HG03354 (cell line): Measurements from ENCODE around the gene PHF21B.
"Not testable (repeated sequence)": the region's sequence is repeated elsewhere in the genome, so short reads cannot be mapped to it uniquely, and the experiment has no call there.

Experiments used
- ATAC-seq: cut with Tn5 transposase; IDR thresholded peaks from one replicate; pipeline ENCODE4 v1.9.1; 2021; ENCODE audit warnings: mild to moderate bottlenecking; ENCODE audit not compliant: unreplicated experiment, poor library complexity, severe bottlenecking

The PHF21B gene

DNA sequence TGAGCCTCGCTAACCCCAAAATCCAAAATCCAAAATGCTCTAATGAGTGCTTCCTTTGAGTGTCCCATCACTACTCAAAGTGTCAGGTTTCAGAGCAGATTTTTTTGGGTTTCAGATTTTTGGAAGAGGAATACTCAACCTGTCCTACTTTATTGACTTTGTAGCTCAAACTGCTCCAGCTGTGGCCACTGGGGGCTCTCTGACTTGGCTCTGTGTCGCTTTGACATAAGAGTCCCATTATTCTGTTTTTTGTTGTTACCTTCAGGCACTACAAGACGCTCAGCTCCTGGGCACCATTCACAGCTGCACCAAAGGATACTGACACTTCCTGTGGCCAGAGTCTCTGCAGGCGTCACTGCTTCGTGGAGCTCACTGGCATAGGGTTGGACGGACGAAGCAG is 41.1 kb downstream of the PHF21B start:
- ATAC-seq, result no peak

DNA sequence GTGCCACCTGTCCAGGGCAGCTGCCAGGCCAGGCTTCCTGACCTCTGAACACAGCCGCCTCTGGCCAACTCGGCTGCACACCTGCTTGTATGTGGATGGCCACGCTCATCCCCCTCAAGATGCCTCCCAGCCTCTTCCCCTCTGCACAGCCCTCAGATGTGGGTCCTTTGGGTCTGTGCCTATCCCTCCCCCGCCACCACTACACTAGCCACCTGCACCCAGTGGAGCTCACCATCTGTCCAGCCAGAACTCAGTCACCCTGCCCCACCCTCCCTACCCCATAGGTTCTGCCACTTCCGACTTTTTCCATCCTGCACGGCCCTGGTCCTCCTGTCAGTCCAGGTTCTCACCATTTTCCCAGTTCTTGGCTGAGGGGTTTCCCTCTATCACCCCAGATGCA is 44.6 kb downstream of the PHF21B start:
- no peak for ATAC-seq

DNA sequence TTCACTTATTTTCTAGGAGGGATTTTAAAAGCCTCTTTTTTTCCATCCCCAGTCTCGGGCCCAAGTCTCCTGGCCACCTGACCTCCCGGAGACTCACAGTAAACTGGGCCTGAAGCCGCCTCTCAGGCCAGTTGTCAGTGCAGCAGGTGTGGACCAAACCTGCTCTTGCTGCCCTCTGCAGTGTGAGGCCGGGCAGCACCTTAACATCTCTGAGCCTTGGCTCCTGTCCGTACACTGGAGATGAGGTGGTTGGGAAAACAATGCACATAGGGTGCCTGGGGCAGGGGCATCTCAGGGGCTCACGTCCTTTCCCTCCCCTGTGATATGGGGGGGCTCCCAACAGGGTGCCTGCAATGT is 45.1 kb downstream of the PHF21B start:
- no peak for ATAC-seq

DNA sequence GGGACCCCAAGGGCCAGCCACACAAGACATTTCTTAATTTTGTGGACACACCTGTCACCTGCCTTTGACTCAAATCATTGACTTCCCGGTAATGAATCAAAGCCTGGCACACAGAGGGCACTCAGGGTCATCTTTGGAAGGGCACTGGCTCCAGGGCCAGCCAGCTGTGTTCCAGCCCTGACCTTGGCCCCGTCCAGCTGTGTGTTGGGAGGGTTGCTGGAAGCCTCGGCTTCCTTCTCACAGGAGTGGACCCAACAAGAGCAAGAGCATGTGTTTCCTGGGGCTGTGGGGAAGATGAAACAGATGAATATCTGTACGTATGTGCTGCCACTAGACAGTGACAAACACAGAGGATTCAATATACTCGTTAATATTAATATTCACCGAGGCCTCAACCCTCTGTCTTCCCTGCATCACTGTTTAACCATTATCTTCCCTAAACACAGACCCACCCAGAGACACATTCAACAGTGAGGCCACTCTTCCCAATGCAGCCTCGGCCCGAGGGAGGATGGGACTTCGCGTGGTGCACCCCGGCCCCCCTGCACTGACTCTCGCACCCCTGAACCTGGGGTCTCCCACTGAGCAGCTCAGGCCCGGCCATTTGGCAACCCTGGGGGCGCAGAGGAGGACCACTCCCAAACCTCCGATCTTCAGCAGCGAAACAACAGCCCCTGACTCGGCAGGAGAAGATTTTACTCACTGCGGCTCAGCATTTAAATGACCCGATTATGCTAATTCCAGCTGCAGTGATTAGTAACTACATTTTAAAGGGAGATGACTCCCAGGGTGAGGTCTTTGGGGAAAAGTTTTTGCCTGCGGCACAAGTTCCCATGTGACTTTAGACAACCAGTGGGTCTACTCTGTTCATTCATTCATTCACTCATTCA is 45.7 kb downstream of the PHF21B start:
- ATAC-seq, result no peak

DNA sequence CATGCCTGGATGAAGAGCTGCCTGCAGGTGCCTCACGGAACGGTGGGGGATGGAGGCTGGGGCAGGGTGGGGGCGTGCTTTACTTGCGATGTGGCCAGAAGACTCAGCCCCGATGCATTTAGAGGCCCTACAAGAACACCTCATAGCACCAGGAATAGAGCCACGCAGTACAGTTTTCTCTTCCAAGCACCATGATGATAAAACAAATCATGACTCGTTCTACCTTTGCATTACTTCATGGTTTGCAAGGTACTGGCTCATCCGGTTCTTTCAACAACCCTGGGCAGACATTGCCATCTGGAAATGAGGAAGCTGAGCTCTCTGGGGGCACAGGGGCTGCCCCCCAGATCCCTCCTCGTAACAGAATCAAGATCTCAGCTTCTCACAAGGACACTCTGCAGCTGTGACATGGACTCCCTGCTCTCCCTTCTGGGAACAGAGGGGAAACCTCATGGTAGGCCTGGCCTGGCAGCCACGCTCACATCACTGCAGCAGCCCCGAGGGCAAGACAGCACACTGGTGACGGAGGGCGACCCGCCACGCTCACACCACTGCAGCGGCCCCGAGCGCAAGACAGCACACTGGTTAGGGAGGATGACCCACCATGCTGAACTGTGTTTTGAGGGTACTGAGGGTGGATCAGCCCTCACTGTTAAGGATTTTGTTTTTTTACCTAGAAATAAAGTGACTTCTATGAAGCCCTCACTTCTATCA is 46.9 kb downstream of the PHF21B start:
- no peak for ATAC-seq

DNA sequence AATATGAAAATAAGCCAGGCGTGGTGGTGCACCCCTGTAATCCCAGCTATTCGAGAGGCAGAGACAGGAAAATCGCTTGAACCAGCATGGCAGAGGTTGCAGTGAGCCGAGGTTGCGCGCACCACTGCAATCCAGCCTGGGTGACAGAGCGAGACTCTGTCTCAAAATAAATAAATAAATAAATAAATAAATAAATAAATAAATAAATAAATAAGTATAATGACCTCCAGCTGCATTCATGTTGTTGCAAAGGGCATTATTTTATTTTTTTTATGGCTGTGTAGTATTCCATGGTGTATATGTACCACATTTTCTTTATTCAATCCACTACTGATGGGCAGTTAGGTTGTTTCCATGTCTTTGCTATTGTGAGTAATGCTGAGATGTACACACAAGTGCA is 48.1 kb downstream of the PHF21B start:
- not testable (repeated sequence) for ATAC-seq

DNA sequence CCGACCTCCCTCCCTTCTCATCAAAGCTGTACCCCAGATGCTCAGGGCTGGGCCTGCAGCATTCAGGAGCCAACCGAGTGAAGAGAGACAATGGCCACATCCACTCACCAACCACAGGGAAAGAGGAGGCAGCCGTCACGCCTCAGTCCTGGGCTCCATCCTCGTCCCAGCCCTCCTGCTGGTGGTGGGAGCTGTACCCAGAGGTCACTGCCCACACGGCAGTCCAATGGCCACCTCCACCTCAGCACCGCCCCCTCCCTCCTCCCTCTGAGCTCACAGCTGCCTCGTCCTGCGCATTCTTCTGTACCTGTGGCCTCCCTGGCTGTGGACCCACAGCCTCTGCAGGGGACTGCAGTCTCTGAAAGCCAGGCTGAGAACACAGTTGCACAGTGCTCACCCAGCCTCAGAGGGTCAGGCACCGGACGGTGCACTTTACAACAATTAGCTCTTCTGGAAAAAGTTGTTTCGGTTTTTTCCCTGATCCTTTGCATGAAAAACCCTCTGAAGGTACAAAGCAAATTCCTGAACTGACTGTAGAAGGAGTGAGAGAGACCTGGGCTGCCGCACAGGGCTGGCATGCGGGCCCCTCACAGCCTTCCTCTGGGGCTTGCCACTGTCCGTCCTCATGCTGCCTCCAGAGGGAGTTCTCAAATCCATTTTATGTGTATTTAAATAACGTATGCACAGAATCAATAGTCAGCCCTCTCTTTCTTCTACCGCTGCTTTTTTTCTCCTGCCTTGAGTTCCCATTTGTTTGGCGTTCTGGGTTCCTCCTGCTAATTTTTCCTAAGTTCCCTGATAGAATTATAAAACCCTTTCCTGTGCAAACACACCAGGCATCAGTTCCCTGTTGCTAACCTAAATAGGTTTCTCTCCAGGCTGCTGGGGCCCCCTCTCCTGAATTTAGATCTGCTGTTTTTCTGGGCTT is 52.7 kb downstream of the PHF21B start:
- ATAC-seq, result no peak

DNA sequence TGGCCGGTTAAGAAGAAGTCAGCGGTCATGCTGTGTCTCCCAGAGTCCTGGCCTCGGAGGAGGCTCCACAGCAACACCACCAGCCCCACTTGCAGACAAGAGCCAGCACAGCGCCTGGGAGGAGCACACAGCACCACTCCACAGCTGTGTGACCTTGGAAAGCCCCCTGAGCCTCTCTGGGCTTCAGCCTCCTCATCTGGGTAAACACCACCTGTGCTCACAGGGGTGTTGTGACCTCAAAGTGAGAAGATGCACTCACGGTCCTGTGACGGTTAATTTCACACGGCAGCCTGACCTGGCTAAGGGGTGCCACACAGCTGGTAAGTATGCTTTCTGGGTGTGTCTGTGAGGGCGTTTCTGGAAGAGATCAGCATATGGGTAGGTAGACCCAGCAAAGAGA is 54.7 kb downstream of the PHF21B start:
- ATAC-seq, result no peak

DNA sequence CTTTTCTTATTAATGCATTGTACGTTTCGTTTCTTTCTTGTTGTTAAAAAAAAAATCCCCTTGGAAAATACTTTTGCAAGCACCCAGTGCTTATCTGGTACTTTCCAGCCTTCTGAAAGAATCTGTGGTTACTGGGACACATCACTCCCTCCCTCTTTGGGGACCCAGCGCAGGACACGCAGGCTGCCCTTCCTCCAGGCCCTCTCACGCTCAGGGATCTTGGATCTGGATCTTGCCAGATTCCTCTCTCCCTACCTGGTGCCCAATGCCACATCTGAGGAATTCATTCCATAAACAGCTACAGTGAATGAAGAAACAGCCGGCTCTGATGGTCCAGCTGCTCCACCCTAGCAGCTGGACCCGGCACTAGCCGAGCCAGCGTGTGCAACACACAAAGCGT is 55.7 kb downstream of the PHF21B start:
- ATAC-seq, result no peak

DNA sequence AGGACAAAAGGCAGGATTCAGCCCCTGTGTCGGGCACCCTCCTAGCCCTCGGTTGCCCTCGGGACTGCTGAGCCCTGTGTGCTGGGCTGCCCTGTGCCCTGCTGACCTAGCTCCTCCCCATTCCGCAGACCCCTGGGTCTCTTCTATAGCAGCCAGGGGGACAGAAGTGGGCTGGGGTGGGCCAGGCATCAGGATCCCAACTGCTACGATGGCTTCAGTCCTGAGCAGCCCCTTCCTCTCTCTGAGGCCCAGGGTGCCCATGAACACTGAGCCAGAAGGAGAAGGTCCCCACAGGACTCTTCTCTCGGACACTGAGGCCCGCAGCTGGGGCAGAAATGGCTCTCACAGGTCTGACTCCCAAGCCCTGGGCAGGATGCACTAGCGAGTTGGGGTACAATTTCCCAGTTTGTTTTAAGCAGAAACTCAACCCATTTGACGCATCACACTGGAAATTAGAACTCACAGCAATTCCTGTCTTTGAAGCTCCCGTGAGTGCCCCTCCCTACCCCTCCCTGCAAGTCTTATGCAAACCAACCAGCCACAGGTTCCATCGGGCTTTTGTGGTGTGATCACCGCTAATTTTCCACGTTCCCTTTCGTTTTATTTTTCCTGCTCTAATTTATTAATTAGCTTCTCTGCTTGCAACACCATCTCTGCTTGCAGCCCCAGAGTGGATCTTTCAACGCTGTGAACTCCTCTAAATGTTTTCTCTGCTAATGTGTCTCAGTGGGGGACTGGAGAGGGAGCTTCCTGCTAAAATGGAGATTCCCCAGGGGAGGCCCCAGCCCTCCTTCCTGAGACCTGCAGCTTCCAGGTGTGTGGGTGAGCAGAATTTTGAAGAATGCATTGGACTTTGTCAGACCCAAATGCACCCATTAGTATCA is 56.7 kb downstream of the PHF21B start:
- ATAC-seq, result no peak

DNA sequence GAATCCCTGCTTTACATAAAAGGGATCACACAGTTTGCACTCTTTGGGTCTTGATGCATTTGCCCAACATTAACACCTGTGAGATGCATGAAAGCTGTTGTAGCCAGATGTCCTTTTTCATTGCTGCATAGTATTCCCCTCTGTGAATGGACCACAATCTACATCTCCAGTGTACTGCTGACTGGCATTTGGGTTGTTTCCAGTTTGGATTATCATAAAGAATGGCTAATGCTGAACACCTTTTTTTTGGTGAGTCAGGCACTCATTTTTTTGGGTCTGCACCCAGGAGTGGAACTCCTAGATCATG is 58.3 kb downstream of the PHF21B start:
- ATAC-seq, result no peak

DNA sequence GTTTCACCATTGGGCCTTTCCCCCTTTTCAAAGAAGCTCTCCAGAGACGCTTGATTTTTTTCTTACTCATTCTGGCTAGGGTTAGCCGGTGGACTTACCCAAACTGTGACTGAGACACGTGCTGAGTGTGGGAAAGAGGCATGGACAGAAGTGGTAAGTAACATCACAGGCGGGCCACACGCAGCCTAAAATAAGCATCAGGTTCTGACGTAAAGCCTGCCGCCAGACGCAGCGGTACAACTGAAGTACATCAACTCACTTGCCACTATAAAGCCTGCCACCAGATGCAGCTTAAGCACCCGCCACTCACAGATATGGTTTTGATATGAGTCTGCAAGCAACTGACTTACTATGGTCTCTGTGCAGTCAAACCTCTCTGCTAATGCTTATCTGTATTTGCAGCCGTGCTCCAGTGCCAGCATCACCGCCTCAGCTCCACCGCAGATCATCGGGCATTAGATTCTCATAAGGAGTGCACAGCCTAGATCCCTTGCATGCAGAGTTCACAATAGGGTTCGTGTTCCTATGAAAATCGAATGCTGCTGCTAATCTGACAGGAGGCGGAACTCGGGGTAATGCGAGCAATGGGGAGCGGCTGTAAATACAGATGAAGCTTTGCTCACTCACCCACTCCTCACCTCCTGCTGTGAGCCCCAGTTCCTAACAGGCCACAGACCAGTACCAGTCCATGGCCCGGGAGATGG is 58.8 kb downstream of the PHF21B start:
- no peak for ATAC-seq

DNA sequence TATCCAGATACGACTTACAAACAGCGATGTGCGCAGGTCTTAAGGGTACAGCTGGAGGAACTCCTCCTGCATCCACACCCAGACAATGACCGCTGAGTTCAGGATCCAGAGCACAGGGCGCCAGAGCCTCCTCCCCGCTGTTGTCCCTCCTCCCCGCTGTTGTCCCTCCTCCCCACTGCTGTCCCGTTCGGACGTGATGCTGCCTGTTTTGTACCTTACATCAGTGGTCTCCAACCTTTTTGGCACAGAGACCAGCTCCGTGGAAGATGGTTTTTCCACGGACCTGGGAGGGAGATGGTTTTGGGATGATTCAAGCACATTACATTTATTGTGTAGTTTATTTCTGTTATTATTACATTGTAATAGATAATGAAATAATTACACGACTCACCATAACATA is 62.0 kb downstream of the PHF21B start:
- ATAC-seq, result no peak

DNA sequence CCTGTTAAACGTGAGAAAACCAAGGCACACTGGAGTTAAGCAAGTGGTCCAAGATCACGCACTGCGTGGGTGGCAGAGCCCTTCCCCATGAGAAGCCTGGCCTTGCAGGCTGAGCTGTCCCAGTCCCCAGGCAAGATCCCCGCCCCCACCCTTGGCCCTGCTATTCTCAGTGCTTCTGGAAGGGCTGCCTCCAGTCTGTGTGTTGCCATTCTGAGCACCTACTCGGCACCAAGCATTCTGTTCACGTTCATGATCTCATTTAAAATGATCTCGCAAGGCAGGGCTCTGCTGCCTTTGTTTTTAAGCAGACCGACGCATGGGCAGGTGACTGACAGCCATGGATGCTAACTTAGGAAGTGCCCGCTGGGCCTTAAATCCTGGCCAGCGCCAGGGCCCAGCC is 62.8 kb downstream of the PHF21B start:
- no peak for ATAC-seq

DNA sequence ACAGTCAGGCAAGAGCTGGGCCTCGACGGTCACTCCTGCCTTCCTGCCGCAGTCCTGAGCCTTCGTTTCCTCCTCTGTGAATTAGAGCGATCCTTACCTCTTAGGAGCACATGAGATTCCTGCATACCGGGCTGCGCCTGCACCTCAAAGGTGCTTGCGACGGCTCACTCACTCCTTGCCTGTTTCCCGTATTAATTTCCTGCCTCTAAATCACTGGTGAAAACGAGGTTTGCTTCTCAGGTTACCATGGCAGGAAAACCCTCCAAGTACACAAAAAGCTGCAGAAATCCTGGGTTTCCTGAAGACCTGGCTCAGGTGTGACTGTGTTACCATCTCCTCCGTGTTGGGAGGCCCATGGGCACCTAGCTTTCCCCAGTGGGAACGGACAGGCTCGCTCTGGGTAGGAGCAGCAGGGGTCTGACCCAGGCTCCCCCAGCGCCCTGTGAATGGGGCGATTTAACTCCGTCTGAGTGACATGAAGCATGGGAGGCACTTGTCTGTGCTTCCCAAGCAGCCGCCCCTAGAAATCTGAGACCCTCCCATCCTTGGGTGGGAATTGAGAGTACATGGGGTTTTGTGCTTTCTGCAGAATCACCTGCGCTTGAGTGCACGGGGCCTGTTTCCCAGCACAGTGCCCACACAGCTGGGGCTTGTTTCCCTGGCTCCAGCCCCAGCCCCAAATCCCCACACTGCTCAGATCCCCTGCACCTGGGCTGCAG is 64.8 kb downstream of the PHF21B start:
- ATAC-seq, result no peak

DNA sequence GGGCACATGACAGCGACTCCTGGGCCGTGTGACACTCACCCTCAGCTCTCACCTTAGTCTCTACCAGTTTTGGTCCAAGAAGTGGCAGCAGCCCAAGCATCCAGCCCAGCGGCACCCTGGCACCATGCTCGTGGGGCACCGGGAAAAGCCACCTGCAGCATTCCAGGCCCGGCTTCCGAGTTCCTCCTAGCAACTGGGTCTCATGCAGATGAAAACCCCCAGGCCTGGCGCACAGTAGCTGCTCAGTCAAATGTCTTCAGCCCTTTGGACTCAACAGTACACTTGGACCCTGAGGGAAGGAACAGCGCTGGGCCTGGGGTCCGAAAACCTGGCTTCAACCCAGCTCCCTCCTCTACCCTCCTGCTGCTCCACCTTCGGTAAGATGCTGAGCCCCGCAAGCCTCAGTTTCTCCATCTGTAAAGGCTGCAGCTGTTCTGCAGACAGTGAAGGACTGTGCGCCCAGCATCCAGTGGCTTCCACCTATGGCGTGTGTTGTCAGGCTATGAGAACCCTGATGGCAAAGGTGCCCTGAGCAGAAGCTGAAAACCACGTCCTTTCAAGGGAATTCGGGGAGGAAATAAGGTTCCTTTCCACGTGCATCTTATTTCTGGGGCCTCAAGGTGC is 66.0 kb downstream of the PHF21B start:
- no peak for ATAC-seq

DNA sequence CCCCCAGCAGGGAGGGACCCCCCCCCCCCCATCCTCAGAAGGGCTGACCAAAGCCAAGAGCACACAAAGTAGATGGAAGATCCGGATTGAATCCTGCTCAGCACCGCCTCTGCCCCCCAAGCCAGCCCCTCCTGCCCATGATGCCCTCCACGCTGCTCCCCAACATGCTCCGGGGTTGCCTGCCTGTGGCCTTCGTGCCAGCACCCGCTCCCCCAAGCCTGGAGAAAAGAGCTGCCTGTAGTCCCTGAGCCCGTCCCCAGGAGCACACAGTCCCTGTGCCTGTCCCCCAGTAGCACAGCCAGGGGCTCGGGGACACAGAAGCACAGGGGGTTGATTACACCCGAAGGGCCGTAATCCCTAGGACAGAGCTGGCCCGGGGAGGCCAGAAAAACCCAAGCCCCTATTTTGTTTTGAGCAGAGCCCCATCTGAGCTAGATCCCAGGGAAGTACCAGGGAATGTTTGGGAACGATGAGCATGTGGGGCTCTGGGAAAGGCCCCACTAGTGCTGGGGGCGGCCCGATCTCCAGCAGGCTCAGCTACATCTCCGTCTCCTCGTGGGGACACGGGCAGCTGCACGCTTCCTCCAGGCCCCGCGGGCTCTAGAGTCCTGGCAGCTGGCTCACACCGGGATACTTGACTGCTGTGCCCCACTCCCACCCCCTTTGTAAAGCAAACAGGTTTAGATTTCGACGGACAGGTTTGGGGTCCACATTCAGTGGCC is 66.7 kb downstream of the PHF21B start:
- no peak for ATAC-seq
